Heart left ventricle (tissue), 16 donors: ENCODE measurements around the gene SPAG9. TPM values are rescaled to one million over a fixed set of nuclear protein-coding genes. Genes with fewer than 3 reads are reported as not detected.
A peak's percentile ranks its signal among the peaks of the same experiment; 100 is the strongest.

Source experiments
- ATAC-seq, 4 donors: fragments of 200-7000 bp; cut with Tn5 transposase; one replicate each; pipeline ENCODE4 v1.9.1; 2020 to 2022; ENCODE audit warnings: moderate library complexity in 4 of 4, mild to moderate bottlenecking in 3 of 4, moderate number of reproducible peaks in 1 of 4
- DNase-seq, 5 donors: peaks; one replicate each; pipeline ENCODE4 v3.0.0-alpha.2; 2020
- H3K27ac ChIP-seq, 12 donors: fragments of 200-600 bp; sonication (generic) in 4 of 12; one replicate each; pipeline versions ENCODE4 v1.5.0 to v1.8.0; 2016 to 2022; ENCODE audit warnings: mild to moderate bottlenecking in 2 of 12
- H3K27me3 ChIP-seq, 9 donors: fragments of 200-600 bp; sonication (generic) in 2 of 9; one replicate each; pipeline versions ENCODE4 v1.5.1 to v1.8.0; 2016 to 2022; ENCODE audit warnings: mild to moderate bottlenecking in 3 of 9
- H3K36me3 ChIP-seq, 9 donors: fragments of 200-600 bp; sonication (generic) in 2 of 9; one replicate each; pipeline versions ENCODE4 v1.5.0 to v1.8.0; 2018 to 2022; ENCODE audit warnings: mild to moderate bottlenecking in 2 of 9
- H3K4me1 ChIP-seq, 12 donors: fragments of 200-600 bp; sonication (generic) in 4 of 12; one replicate each; pipeline versions ENCODE4 v1.5.0 to v1.8.0; 2016 to 2022; ENCODE audit warnings: mild to moderate bottlenecking in 3 of 12
- H3K4me3 ChIP-seq, 12 donors: fragments of 200-600 bp; sonication (generic) in 4 of 12; one replicate each; pipeline versions ENCODE4 v1.5.0 to v1.8.0; 2017 to 2022; ENCODE audit warnings: mild to moderate bottlenecking in 9 of 12, moderate library complexity in 4 of 12
- H3K9me3 ChIP-seq, 12 donors: fragments of 200-600 bp; sonication (generic) in 4 of 12; one replicate each; pipeline versions ENCODE4 v1.5.0 to v1.8.0; 2016 to 2022; ENCODE audit warnings: mild to moderate bottlenecking in 1 of 12
- CTCF ChIP-seq, 12 donors: fragments of 200-600 bp; sonication (generic) in 4 of 12; IDR thresholded peaks; one replicate each; pipeline versions ENCODE4 v1.5.0 to v1.8.0; 2018 to 2022; ENCODE audit warnings: antibody characterized with exemption in 12 of 12, mild to moderate bottlenecking in 5 of 12
- POLR2A ChIP-seq, 2 donors: fragments of 450-650 bp; IDR thresholded peaks; one replicate each; pipeline ENCODE4 v1.6.1; 2017; ENCODE audit warnings: antibody characterized with exemption in 2 of 2, mild to moderate bottlenecking in 2 of 2, moderate library complexity in 2 of 2
- WGBS, 4 donors: extraction: QIAGEN DNeasy Blood & Tissue Kit in 2 of 4; methylation state at CpG; one replicate each; pipeline versions ENCODE4 v1.1.5 to v1.1.7; 2013 to 2018; 5-methylcytosine and 5-hydroxymethylcytosine counted together
- intact Hi-C, 10 donors: fragments of 100-400 bp; cut with DNase I; formaldehyde crosslinking; loops; one replicate each; pipeline versions ENCODE4 v1.11.1 to v1.14.2; 2022
- polyA plus RNA-seq, 2 donors: library from polyadenylated mRNA; stranded (reverse); fragments of 200-250 nt; gene quantifications; one replicate each; pipeline ENCODE4 v1.2.3, GENCODE V29; 2013
- total RNA-seq, 9 donors: library from RNA; depleted of rRNA in 2 of 9; stranded (reverse); fragments of >200 nt in 2 of 9; fragmentation: NEBNext Ultra II Directional in 3 of 9; extraction: Animal tissue kit (Norgen Biotek cat#: 25700) in 3 of 9; gene quantifications; one replicate each; pipeline versions ENCODE4 v1.1.0 to v1.2.4, GENCODE V29; 2016 to 2023
- donor health status: ischemic (EF 13 %, LVEDD 7.1; RV severe dilation, severe dysfunction).
- donor health status: healthy with polysubstance abuse.
- donor health status: DM: no; HTN: yes; CAD: no.
- donor health status: DM: no; HTN: no; CAD: no.
- donor health status: ischemic (EF 25% LVEDD 6.9; RV normal size, moderate dysfunction).
- donor health status: ischemic (EF 25% LVEDD 5.7; RV mildly dilated, moderate dysfunction).
- donor health status: healthy.
- donor health status: DM: yes; HTN: yes; CAD: no.
- donor health status: ischemic (EF 35%, LVEDD 5.7; RV mildly dilated, moderate dysfunction).
- donor health status: nonischemic (EF 11% LVEDD 7.7; RV severe dilation, severe dysfunction).
- donor health status: DM: yes; HTN: yes; CAD: no.
- donor health status: PGD.
- donor health status: ischemic (EF 29% LVEDD 5.4; RV normal size, mild dysfunction).
- donor health status: nonischemic (EF 23%, LVEDD 6.1; RV moderate dilation, normal function).

The SPAG9 gene
- total and polyA plus RNA-seq, 11 donors: 15.9 to 65.4 (median 52.9) TPM

GRCh38 chr17:50948711-50949110 lies 172.0 kb downstream of the SPAG9 start:
- intact Hi-C loops: loop anchor here in 2 of 10 donors (5.0 kb wide), 2 partner anchors 81 to 406 kb away; partner anchors contain the start of gene TOB1 (in 1 of the 2)
- no peak overlapping the region for H3K4me3 ChIP-seq
- TF ChIP-seq POLR2A (IDR thresholded peaks at IDR 0.05) (no peak), CTCF (IDR thresholded peaks at IDR 0.05) (no peak)
- H3K9me3 ChIP-seq: no peaks in the 10 kb centered on the region
- ATAC-seq (no peak), DNase-seq (no peak)
- H3K27me3 ChIP-seq: no peaks in the 10 kb centered on the region
- H3K36me3 ChIP-seq: no peaks in the 10 kb centered on the region
- 94 to 97% (median 96%) methylated on average over 13 of the region's 13 CpGs for WGBS, 4 donors
- peak overlapping the region; percentile 71 to 91 (median 82) for H3K27ac ChIP-seq
- peaks cover under 1 to 66% (median 43%) of the 10 kb centered on the region in 12 donors for H3K4me1 ChIP-seq

- TF ChIP-seq CTCF (IDR thresholded peaks at IDR 0.05) (no peak), POLR2A (IDR thresholded peaks at IDR 0.05) (no peak)
- DNase-seq (peak; percentile 61 to 80 (median 74)), ATAC-seq (no peak)
- WGBS, 4 donors: 57 to 66% (median 62%) methylated on average over 14 to 15 of the region's 15 CpGs
- intact Hi-C loops: loop anchor here in 2 of 10 donors (5.0 kb wide), 2 partner anchors 81 to 406 kb away; partner anchors contain the start of gene TOB1 (in 1 of the 2)
- Histone ChIP-seq H3K27ac (peak overlapping the region; percentile 71 to 91 (median 82)), H3K4me3 (no peak overlapping the region), H3K27me3 (no peaks in the 10 kb centered on the region), H3K36me3 (no peaks in the 10 kb centered on the region), H3K9me3 (no peaks in the 10 kb centered on the region), H3K4me1 (peaks cover 4 to 66% (median 48%) of the 10 kb centered on the region in 12 donors)
Measured at GRCh38 chr17:50947782-50948543, 172.7 kb downstream of the SPAG9 start.

- H3K4me1 ChIP-seq: peaks cover 4 to 68% (median 49%) of the 10 kb centered on the region in 12 donors
- H3K36me3 ChIP-seq: no peaks in the 10 kb centered on the region
- WGBS, 4 donors: 91 to 96% (median 93%) methylated on average over 19 of the region's 19 CpGs
- intact Hi-C loops: loop anchor here in 2 of 10 donors (5.0 kb wide), 2 partner anchors 80 to 405 kb away; partner anchors contain the start of gene TOB1 (in 1 of the 2)
- ATAC-seq (no peak), DNase-seq (no peak)
- no peaks in the 10 kb centered on the region for H3K27me3 ChIP-seq
- no peak overlapping the region for H3K4me3 ChIP-seq
- peak overlapping the region in 7 of 12 donors; percentile 73 to 91 (median 83) for H3K27ac ChIP-seq
- TF ChIP-seq CTCF (IDR thresholded peaks at IDR 0.05) (no peak), POLR2A (IDR thresholded peaks at IDR 0.05) (no peak)
- no peaks in the 10 kb centered on the region for H3K9me3 ChIP-seq
Measured at GRCh38 chr17:50946891-50947781, 173.5 kb downstream of the SPAG9 start.
